HEK293 (cell line): Measurements from ENCODE around the gene DLG2.

Source experiments
- CTCF ChIA-PET: fragments of 350-600 bp; formaldehyde crosslinking; extraction: SDS; loops from one replicate; lab custom pipeline; 2021; ENCODE audit warnings: antibody characterized with exemption; lab: Yijun Ruan, JAX
- POLR2A ChIA-PET: fragments of 300-600 bp; formaldehyde crosslinking; extraction: SDS; loops from one replicate; lab custom pipeline; 2020; ENCODE audit warnings: antibody characterized with exemption, inconsistent platforms; lab: Yijun Ruan, JAX
- H3K27ac ChIP-seq: fragments of 200-500 bp; sonication (Bioruptor generic); 2 replicates; pipeline ENCODE4 v1.5.1; 2014; ENCODE audit warnings: low read depth, low read length, control low read depth, inconsistent platforms; ENCODE audit errors: extremely low read depth
- H3K36me3 ChIP-seq, 2 experiments: fragments of 200-500 bp in 1 of 2; sonication (Bioruptor generic) in 1 of 2; 1 replicate in 1 of 2; 2 replicates in 1 of 2; pipeline ENCODE4 v1.5.1; 2014 to 2017; ENCODE audit warnings: inconsistent platforms in 2 of 2, low read length in 2 of 2; ENCODE audit not compliant: control insufficient read depth in 2 of 2, insufficient read depth in 1 of 2
- H3K4me1 ChIP-seq: fragments of 200-500 bp; sonication (Bioruptor generic); 2 replicates; pipeline ENCODE4 v1.5.1; 2014; ENCODE audit warnings: mild to moderate bottlenecking, low read length, inconsistent platforms; ENCODE audit not compliant: control insufficient read depth, insufficient read depth
- H3K4me3 ChIP-seq: 2 replicates; pipeline ENCODE4 v1.5.1; 2011; ENCODE audit warnings: low read depth, mild to moderate bottlenecking, control low read depth, low read length, moderate library complexity
- H3K9me3 ChIP-seq: fragments of 200-500 bp; sonication (Bioruptor generic); 2 replicates; pipeline ENCODE4 v1.5.1; 2014; ENCODE audit warnings: low read depth, low read length, inconsistent platforms; ENCODE audit not compliant: control insufficient read depth, insufficient read depth
- AEBP2 ChIP-seq: fragments of 450-650 bp; formaldehyde crosslinking; IDR thresholded peaks from 2 replicates; pipeline ENCODE4 v1.5.1; 2016; ENCODE audit warnings: missing biosample characterization, missing genetic modification characterization, borderline replicate concordance
- BCL6B ChIP-seq: fragments of 450-650 bp; formaldehyde crosslinking; IDR thresholded peaks from 2 replicates; pipeline ENCODE4 v1.5.1; 2017; ENCODE audit warnings: missing biosample characterization, missing genetic modification characterization
- PRDM1 ChIP-seq: fragments of 450-650 bp; formaldehyde crosslinking; IDR thresholded peaks from 2 replicates; pipeline ENCODE4; 2016; ENCODE audit warnings: missing biosample characterization, missing genetic modification characterization
- RBAK ChIP-seq: fragments of 450-650 bp; formaldehyde crosslinking; IDR thresholded peaks from 2 replicates; pipeline ENCODE4 v1.5.1; 2016; ENCODE audit warnings: missing biosample characterization, missing genetic modification characterization
- ZBTB1 ChIP-seq: fragments of 450-650 bp; formaldehyde crosslinking; IDR thresholded peaks from 2 replicates; pipeline ENCODE4 v1.5.1; 2016; ENCODE audit warnings: missing biosample characterization, missing genetic modification characterization
- ZBTB10 ChIP-seq: fragments of 450-650 bp; formaldehyde crosslinking; IDR thresholded peaks from 2 replicates; pipeline ENCODE4 v1.5.1; 2016; ENCODE audit warnings: missing biosample characterization, missing genetic modification characterization
- ZBTB7A ChIP-seq: fragments of 450-650 bp; formaldehyde crosslinking; IDR thresholded peaks from 2 replicates; pipeline ENCODE4 v1.5.1; 2016; ENCODE audit warnings: low read depth, missing biosample characterization, missing genetic modification characterization
- ZBTB8A ChIP-seq: fragments of 450-650 bp; formaldehyde crosslinking; IDR thresholded peaks from 2 replicates; pipeline ENCODE4 v1.5.1; 2016; ENCODE audit warnings: missing biosample characterization, missing genetic modification characterization
- ZFP37 ChIP-seq: fragments of 450-650 bp; formaldehyde crosslinking; IDR thresholded peaks from 2 replicates; pipeline ENCODE4 v1.5.1; 2016; ENCODE audit warnings: missing biosample characterization, missing genetic modification characterization
- ZNF112 ChIP-seq: fragments of 450-650 bp; formaldehyde crosslinking; IDR thresholded peaks from 2 replicates; pipeline ENCODE4 v1.5.0; 2017; ENCODE audit warnings: missing biosample characterization, missing genetic modification characterization
- ZNF133 ChIP-seq: fragments of 450-650 bp; formaldehyde crosslinking; IDR thresholded peaks from 2 replicates; pipeline ENCODE4 v1.5.1; 2016; ENCODE audit warnings: missing biosample characterization, missing genetic modification characterization
- ZNF157 ChIP-seq: fragments of 450-650 bp; formaldehyde crosslinking; IDR thresholded peaks from 2 replicates; pipeline ENCODE4 v1.5.1; 2016; ENCODE audit warnings: missing biosample characterization, missing genetic modification characterization
- ZNF174 ChIP-seq: fragments of 450-650 bp; formaldehyde crosslinking; IDR thresholded peaks from 2 replicates; pipeline ENCODE4 v1.5.0; 2017; ENCODE audit warnings: missing biosample characterization, mild to moderate bottlenecking, missing genetic modification characterization
- ZNF175 ChIP-seq: fragments of 450-650 bp; formaldehyde crosslinking; IDR thresholded peaks from 2 replicates; pipeline ENCODE4 v1.5.1; 2016; ENCODE audit warnings: missing biosample characterization, missing genetic modification characterization
- ZNF19 ChIP-seq: fragments of 450-650 bp; formaldehyde crosslinking; IDR thresholded peaks from 2 replicates; pipeline ENCODE4; 2016; ENCODE audit warnings: missing biosample characterization, missing genetic modification characterization, low read depth
- ZNF23 ChIP-seq: fragments of 450-650 bp; formaldehyde crosslinking; IDR thresholded peaks from 2 replicates; pipeline ENCODE4 v1.5.1; 2016; ENCODE audit warnings: missing biosample characterization, missing genetic modification characterization, borderline replicate concordance
- ZNF24 ChIP-seq: fragments of 450-650 bp; formaldehyde crosslinking; IDR thresholded peaks from 2 replicates; pipeline ENCODE4 v1.5.1; 2016; ENCODE audit warnings: missing biosample characterization, missing genetic modification characterization
- ZNF280D ChIP-seq: fragments of 450-650 bp; formaldehyde crosslinking; IDR thresholded peaks from 2 replicates; pipeline ENCODE4 v1.5.1; 2016; ENCODE audit warnings: missing biosample characterization, missing genetic modification characterization
- ZNF423 ChIP-seq: fragments of 450-650 bp; formaldehyde crosslinking; IDR thresholded peaks from 2 replicates; pipeline ENCODE4 v1.5.1; 2016; ENCODE audit warnings: missing biosample characterization, missing genetic modification characterization
- ZNF48 ChIP-seq: fragments of 450-650 bp; formaldehyde crosslinking; IDR thresholded peaks from 2 replicates; pipeline ENCODE4 v1.5.1; 2016; ENCODE audit warnings: missing biosample characterization, missing genetic modification characterization
- ZNF558 ChIP-seq: fragments of 450-650 bp; formaldehyde crosslinking; IDR thresholded peaks from 2 replicates; pipeline ENCODE4 v1.5.1; 2016; ENCODE audit warnings: missing biosample characterization, missing genetic modification characterization
- ZNF560 ChIP-seq: fragments of 450-650 bp; formaldehyde crosslinking; IDR thresholded peaks from 2 replicates; pipeline ENCODE4 v1.5.1; 2017; ENCODE audit warnings: missing biosample characterization, missing genetic modification characterization, borderline replicate concordance
- ZNF580 ChIP-seq: fragments of 450-650 bp; formaldehyde crosslinking; IDR thresholded peaks from 2 replicates; pipeline ENCODE4 v1.5.1; 2016; ENCODE audit warnings: missing biosample characterization, missing genetic modification characterization
- ZNF629 ChIP-seq: fragments of 450-650 bp; formaldehyde crosslinking; IDR thresholded peaks from 2 replicates; pipeline ENCODE4 v1.5.1; 2017; ENCODE audit warnings: missing biosample characterization, missing genetic modification characterization
- ZNF658 ChIP-seq: fragments of 450-650 bp; formaldehyde crosslinking; IDR thresholded peaks from 2 replicates; pipeline ENCODE4; 2016; ENCODE audit warnings: missing biosample characterization, missing genetic modification characterization
- ZNF692 ChIP-seq: fragments of 450-650 bp; formaldehyde crosslinking; IDR thresholded peaks from 2 replicates; pipeline ENCODE4 v1.5.1; 2016; ENCODE audit warnings: missing biosample characterization, missing genetic modification characterization
- ZNF776 ChIP-seq: fragments of 450-650 bp; formaldehyde crosslinking; IDR thresholded peaks from 2 replicates; pipeline ENCODE4 v1.5.0; 2017; ENCODE audit warnings: missing biosample characterization, missing genetic modification characterization, borderline replicate concordance
- ZNF837 ChIP-seq: fragments of 450-650 bp; formaldehyde crosslinking; IDR thresholded peaks from 2 replicates; pipeline ENCODE4 v1.5.1; 2016; ENCODE audit warnings: missing biosample characterization, missing genetic modification characterization

Gene DLG2

GRCh38 chr11:84687433-84687832 is 939.7 kb downstream of the DLG2 start:
- no peak overlapping the region for H3K27ac ChIP-seq
- TF ChIP-seq ZNF112 (tag by site-specific recombination) (no peak), ZNF157 (tag by site-specific recombination) (no peak), ZFP37 (tag by site-specific recombination) (no peak), BCL6B (tag by site-specific recombination) (no peak), ZNF560 (no peak), ZNF174 (tag by site-specific recombination) (no peak), ZNF280D (tag by site-specific recombination) (no peak), ZNF175 (tag by site-specific recombination) (no peak), ZNF558 (tag by site-specific recombination) (no peak), ZBTB8A (no peak), ZNF692 (tag by site-specific recombination) (no peak), ZBTB1 (tag by site-specific recombination) (no peak), ZNF629 (no peak), ZNF19 (tag by site-specific recombination) (no peak), ZNF423 (tag by site-specific recombination) (no peak), ZNF776 (tag by site-specific recombination) (no peak), ZNF658 (no peak), PRDM1 (no peak), ZBTB10 (tag by site-specific recombination) (no peak), ZBTB7A (no peak)
- TF ChIP-seq, all 188 proteins: peak for 0
- ChIA-PET CTCF (no interaction called here), POLR2A (no interaction called here)
- H3K36me3 ChIP-seq: no peaks in the 10 kb centered on the region
- no peaks in the 10 kb centered on the region for H3K9me3 ChIP-seq
- H3K4me1 ChIP-seq: no peaks in the 10 kb centered on the region
- no peak overlapping the region for H3K4me3 ChIP-seq

- Histone ChIP-seq H3K36me3 (no peaks in the 10 kb centered on the region), H3K9me3 (no peaks in the 10 kb centered on the region), H3K27ac (no peak overlapping the region), H3K4me3 (no peak overlapping the region), H3K4me1 (no peaks in the 10 kb centered on the region)
- CTCF ChIA-PET: no interaction called here
- POLR2A ChIA-PET: no interaction called here
- TF ChIP-seq ZNF48 (tag by site-specific recombination) (no peak), AEBP2 (no peak), ZNF133 (tag by site-specific recombination) (no peak), ZNF837 (tag by site-specific recombination) (no peak), ZNF23 (tag by site-specific recombination) (no peak), RBAK (no peak), ZNF580 (no peak), ZNF24 (tag by site-specific recombination) (no peak)
Measured at GRCh38 chr11:84686716-84687115, 940.4 kb downstream of the DLG2 start.
